Adipose tissue (tissue), 3 donors: ENCODE results near the gene EFHD2. TPM values are rescaled to one million over a fixed set of nuclear protein-coding genes. Genes with fewer than 3 reads are reported as not detected.
"Not testable (repeated sequence)": the region's sequence is repeated elsewhere in the genome, so short reads cannot be mapped to it uniquely, and the experiment has no call there.

Experiments used
- H3K27ac ChIP-seq: one replicate; pipeline ENCODE4 v1.5.1; 2013; ENCODE audit warnings: low read depth, low read length
- WGBS, 3 donors: extraction: QIAGEN DNeasy Blood & Tissue Kit; methylation state at CpG; one replicate each; pipeline ENCODE4 v1.1.7; 2013; 5-methylcytosine and 5-hydroxymethylcytosine counted together
- polyA plus RNA-seq, 3 donors: library from polyadenylated mRNA; stranded (reverse); fragments of 200-250 nt; gene quantifications; one replicate each; pipeline ENCODE4 v1.2.3, GENCODE V29; 2013
- donor health status: healthy with polysubstance abuse.
- donor health status: Bipolar disorder and iron deficiency.
- donor health status: healthy.

The EFHD2 gene
- polyA plus RNA-seq, 3 donors = 44.4 to 58.0 (median 45.1) TPM

- H3K27ac ChIP-seq = no peak overlapping the region
- WGBS, 3 donors = 50 to 78% (median 58%) methylated on average over 20 of the region's 20 CpGs
Observed at GRCh38 chr1:15384301-15384901, 25.3 kb upstream of the EFHD2 start.

GRCh38 chr1:15385420-15385819 lies 24.3 kb upstream of the EFHD2 start:
- 83 to 94% (median 92%) methylated on average over 3 of the region's 3 CpGs for WGBS, 3 donors
- H3K27ac ChIP-seq = no peak overlapping the region

- H3K27ac ChIP-seq = no peak overlapping the region
- WGBS, 3 donors = 17 to 51% (median 29%) methylated on average over 17 of the region's 17 CpGs
Observed at GRCh38 chr1:15386164-15386749, 23.4 kb upstream of the EFHD2 start.

- H3K27ac ChIP-seq = no peak overlapping the region
- 69 to 77% (median 71%) methylated on average over 15 of the region's 15 CpGs for WGBS, 3 donors
Observed at GRCh38 chr1:15388201-15388880, 21.3 kb upstream of the EFHD2 start.

GRCh38 chr1:15389828-15390227 lies 19.9 kb upstream of the EFHD2 start:
- WGBS, 3 donors = 95 to 96% (median 95%) methylated on average over 8 of the region's 8 CpGs
- H3K27ac ChIP-seq = not testable (repeated sequence)

GRCh38 chr1:15390667-15391066 lies 19.0 kb upstream of the EFHD2 start:
- WGBS, 3 donors = 89 to 94% (median 93%) methylated on average over 8 of the region's 8 CpGs

GRCh38 chr1:15391366-15391765 lies 18.3 kb upstream of the EFHD2 start:
- 79 to 89% (median 83%) methylated on average over 4 of the region's 4 CpGs for WGBS, 3 donors

More at GRCh38 chr1:15390667-15391066, 19.0 kb upstream of the EFHD2 start:
- no peak overlapping the region for H3K27ac ChIP-seq

GRCh38 chr1:15393475-15394257 lies 16.0 kb upstream of the EFHD2 start:
- H3K27ac ChIP-seq = no peak overlapping the region
- WGBS, 3 donors = 64 to 83% (median 82%) methylated on average over 9 of the region's 9 CpGs

More at GRCh38 chr1:15391366-15391765, 18.3 kb upstream of the EFHD2 start:
- H3K27ac ChIP-seq = no peak overlapping the region

- H3K27ac ChIP-seq = no peak overlapping the region
- WGBS, 3 donors = 49 to 78% (median 76%) methylated on average over 3 of the region's 3 CpGs
Observed at GRCh38 chr1:15394258-15394690, 15.4 kb upstream of the EFHD2 start.

- 89 to 98% (median 94%) methylated on average over 2 of the region's 2 CpGs for WGBS, 3 donors
- no peak overlapping the region for H3K27ac ChIP-seq
Observed at GRCh38 chr1:15397236-15397635, 12.5 kb upstream of the EFHD2 start.

- H3K27ac ChIP-seq = no peak overlapping the region
- WGBS, 3 donors = 97 to 100% (median 98%) methylated on average over 2 of the region's 2 CpGs
Observed at GRCh38 chr1:15399710-15400109, 10.0 kb upstream of the EFHD2 start.

GRCh38 chr1:15400627-15401026 lies 9.1 kb upstream of the EFHD2 start:
- H3K27ac ChIP-seq = no peak overlapping the region
- WGBS, 3 donors = 51 to 96% (median 94%) methylated on average over 3 of the region's 3 CpGs

- no peak overlapping the region for H3K27ac ChIP-seq
- 79 to 87% (median 85%) methylated on average over 7 of the region's 7 CpGs for WGBS, 3 donors
Observed at GRCh38 chr1:15401391-15402055, 8.2 kb upstream of the EFHD2 start.

- no peak overlapping the region for H3K27ac ChIP-seq
- WGBS, 3 donors = 89 to 97% (median 95%) methylated on average over 5 of the region's 5 CpGs
Observed at GRCh38 chr1:15402809-15403450, 6.8 kb upstream of the EFHD2 start.

GRCh38 chr1:15403962-15404580 lies 5.6 kb upstream of the EFHD2 start:
- 93 to 98% (median 96%) methylated on average over 9 of the region's 9 CpGs for WGBS, 3 donors
- H3K27ac ChIP-seq = no peak overlapping the region

GRCh38 chr1:15405106-15405850 lies 4.4 kb upstream of the EFHD2 start:
- 90 to 96% (median 94%) methylated on average over 9 of the region's 9 CpGs for WGBS, 3 donors
- H3K27ac ChIP-seq = no peak overlapping the region
